SK-N-SH (cell line): Measurements from ENCODE around the gene TAX1BP1. TPM values are rescaled to one million over a fixed set of nuclear protein-coding genes. Genes with fewer than 3 reads are reported as not detected.

Source experiments
- CHD2 ChIP-seq: fragments of 150-350 bp; IDR thresholded peaks from 2 replicates; pipeline ENCODE4 v1.6.1; 2018; ENCODE audit warnings: low read length; ENCODE audit not compliant: partially characterized antibody
- ELF1 ChIP-seq: IDR thresholded peaks from 2 replicates; pipeline ENCODE4 v1.4.0; 2012
- FOSL2 ChIP-seq: IDR thresholded peaks from 2 replicates; pipeline ENCODE4 v1.4.0; 2012; ENCODE audit warnings: low read depth, mild to moderate bottlenecking, moderate library complexity, borderline replicate concordance
- GABPA ChIP-seq: IDR thresholded peaks from 2 replicates; pipeline ENCODE4 v1.4.0; 2012; ENCODE audit warnings: low read depth, mild to moderate bottlenecking
- GATA2 ChIP-seq: sonication (generic); formaldehyde crosslinking; IDR thresholded peaks from 2 replicates; pipeline ENCODE4 v1.5.0; 2020; ENCODE audit warnings: mild to moderate bottlenecking, missing genetic modification reagents
- POLR2AphosphoS5 ChIP-seq: IDR thresholded peaks from 2 replicates; pipeline ENCODE4 v1.6.1; 2012; ENCODE audit warnings: low read depth, low read length
- RAD21 ChIP-seq: IDR thresholded peaks from 2 replicates; pipeline ENCODE4 v1.6.1; 2012; ENCODE audit warnings: mild to moderate bottlenecking, low read length
- RXRA ChIP-seq: IDR thresholded peaks from 2 replicates; pipeline ENCODE4 v1.4.0; 2012; ENCODE audit warnings: low read depth, mild to moderate bottlenecking, borderline replicate concordance
- SIN3A ChIP-seq: IDR thresholded peaks from 2 replicates; pipeline ENCODE4 v1.6.1; 2012; ENCODE audit warnings: low read depth, mild to moderate bottlenecking, low read length, moderate library complexity, borderline replicate concordance
- SMC3 ChIP-seq: IDR thresholded peaks from 2 replicates; pipeline ENCODE4 v1.6.1; 2012; ENCODE audit warnings: low read depth, low read length, improper control_type of control experiment
- TAF1 ChIP-seq: IDR thresholded peaks from 2 replicates; pipeline ENCODE4 v1.6.1; 2012; ENCODE audit warnings: low read depth, mild to moderate bottlenecking, low read length, moderate library complexity, borderline replicate concordance
- TCF12 ChIP-seq: IDR thresholded peaks from 2 replicates; pipeline ENCODE4 v1.4.0; 2012
- TEAD4 ChIP-seq: IDR thresholded peaks from 2 replicates; pipeline ENCODE4 v1.4.0; 2012; ENCODE audit warnings: mild to moderate bottlenecking, borderline replicate concordance; ENCODE audit not compliant: insufficient read depth
- YY1 ChIP-seq: IDR thresholded peaks from 2 replicates; pipeline ENCODE4 v1.4.0; 2012; ENCODE audit warnings: low read depth, mild to moderate bottlenecking
- polyA plus RNA-seq, 3 experiments: library from polyadenylated mRNA; depleted of rRNA; stranded (reverse); fragments of >200 nt; gene quantifications; 2 replicates each; pipeline ENCODE4 v1.2.3, GENCODE V29; 2012
- TF ChIP-seq, protein P1 (sequence below): IDR thresholded peaks from 2 replicates; pipeline ENCODE4 v1.4.0; 2012; ENCODE audit warnings: low read depth
- TF ChIP-seq, protein P2 (sequence below): IDR thresholded peaks from 2 replicates; pipeline ENCODE4; 2012
- TF ChIP-seq, protein P3 (sequence below): fragments of 150-350 bp; IDR thresholded peaks from 2 replicates; pipeline ENCODE4 v1.6.1; 2016; ENCODE audit warnings: mild to moderate bottlenecking, low read depth, low read length
- TF ChIP-seq, protein P4 (sequence below): IDR thresholded peaks from 2 replicates; pipeline ENCODE4 v1.4.0; 2012; ENCODE audit warnings: low read depth, borderline replicate concordance
- TF ChIP-seq, protein P5 (sequence below): fragments of 200-600 bp; sonication (generic); IDR thresholded peaks from 2 replicates; pipeline ENCODE4 v1.6.1; 2017; ENCODE audit warnings: antibody characterized with exemption, mild to moderate bottlenecking, moderate library complexity
- TF ChIP-seq, protein P6 (sequence below): fragments of 150-350 bp; IDR thresholded peaks from 2 replicates; pipeline ENCODE4 v1.6.1; 2017; ENCODE audit warnings: antibody characterized with exemption, low read length, low read depth, borderline replicate concordance

The TAX1BP1 gene
- polyA plus RNA-seq, 1 of the 3 experiments (the other 2 are of a cell fraction) = 70.3 TPM

DNA sequence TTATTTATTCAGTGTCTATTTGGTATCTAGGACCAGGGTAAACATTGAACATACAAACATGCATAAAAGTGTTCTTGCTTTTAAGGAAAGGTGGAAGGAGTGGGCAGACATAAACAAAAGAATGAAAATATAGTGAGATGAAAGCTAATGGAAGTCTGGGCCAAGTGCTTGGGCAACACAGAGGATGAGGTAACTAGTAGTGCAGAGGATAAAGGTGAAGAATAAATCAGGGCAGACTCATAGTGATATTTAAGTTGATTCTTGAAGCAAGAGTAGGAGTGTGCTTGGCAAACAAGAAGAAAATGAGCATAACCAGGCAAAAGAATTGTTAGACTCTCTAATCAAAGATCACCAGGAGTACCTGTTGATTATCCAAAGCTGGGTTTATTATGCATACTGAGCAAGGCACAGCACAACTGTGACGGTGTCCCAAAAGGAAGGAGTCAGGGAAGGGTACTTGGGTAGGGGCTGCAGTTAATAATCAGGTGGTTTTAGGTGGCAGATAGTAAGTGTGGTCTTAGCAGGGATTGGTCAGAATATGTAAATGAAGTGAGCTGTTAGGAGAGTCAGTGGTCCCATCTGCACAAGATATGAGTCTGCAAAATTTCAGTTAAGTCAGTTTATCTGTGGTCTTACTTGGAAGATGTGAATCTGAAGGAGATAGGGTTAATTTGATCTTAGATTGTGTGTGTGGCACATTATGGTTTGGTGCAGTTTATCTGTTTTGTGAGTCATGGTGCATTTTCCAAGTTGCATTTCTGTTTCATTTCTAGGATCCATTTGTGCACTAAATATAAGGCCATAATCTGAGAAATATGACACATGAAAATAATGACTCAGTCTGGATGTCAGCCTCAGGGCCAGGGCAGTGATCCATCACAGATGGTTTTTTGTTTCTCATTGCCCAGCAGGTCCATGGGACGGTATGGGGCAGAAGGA is 30.6 kb upstream of the TAX1BP1 start (continued):
- TF ChIP-seq GATA2 (CRISPR knock-in tag) = peak; percentile 71
- no peak for TF ChIP-seq CHD2
- no peak for TF ChIP-seq SMC3
- TF ChIP-seq ELF1 = no peak
- TF ChIP-seq RXRA = peak; percentile 81; the same call in 1 of the 2 replicates
- peak; percentile 62; the same call in 1 of the 2 replicates for TF ChIP-seq SIN3A
- TF ChIP-seq, protein P1, sequence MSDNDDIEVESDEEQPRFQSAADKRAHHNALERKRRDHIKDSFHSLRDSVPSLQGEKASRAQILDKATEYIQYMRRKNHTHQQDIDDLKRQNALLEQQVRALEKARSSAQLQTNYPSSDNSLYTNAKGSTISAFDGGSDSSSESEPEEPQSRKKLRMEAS = peak; percentile 77
- TF ChIP-seq TEAD4 = peak; percentile 87
- TF ChIP-seq RAD21 = no peak
- peak; percentile 99 for TF ChIP-seq TCF12
- TF ChIP-seq, protein P2, sequence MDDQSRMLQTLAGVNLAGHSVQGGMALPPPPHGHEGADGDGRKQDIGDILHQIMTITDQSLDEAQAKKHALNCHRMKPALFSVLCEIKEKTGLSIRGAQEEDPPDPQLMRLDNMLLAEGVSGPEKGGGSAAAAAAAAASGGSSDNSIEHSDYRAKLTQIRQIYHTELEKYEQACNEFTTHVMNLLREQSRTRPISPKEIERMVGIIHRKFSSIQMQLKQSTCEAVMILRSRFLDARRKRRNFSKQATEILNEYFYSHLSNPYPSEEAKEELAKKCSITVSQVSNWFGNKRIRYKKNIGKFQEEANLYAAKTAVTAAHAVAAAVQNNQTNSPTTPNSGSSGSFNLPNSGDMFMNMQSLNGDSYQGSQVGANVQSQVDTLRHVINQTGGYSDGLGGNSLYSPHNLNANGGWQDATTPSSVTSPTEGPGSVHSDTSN = peak; percentile 98
- TF ChIP-seq, protein P3, sequence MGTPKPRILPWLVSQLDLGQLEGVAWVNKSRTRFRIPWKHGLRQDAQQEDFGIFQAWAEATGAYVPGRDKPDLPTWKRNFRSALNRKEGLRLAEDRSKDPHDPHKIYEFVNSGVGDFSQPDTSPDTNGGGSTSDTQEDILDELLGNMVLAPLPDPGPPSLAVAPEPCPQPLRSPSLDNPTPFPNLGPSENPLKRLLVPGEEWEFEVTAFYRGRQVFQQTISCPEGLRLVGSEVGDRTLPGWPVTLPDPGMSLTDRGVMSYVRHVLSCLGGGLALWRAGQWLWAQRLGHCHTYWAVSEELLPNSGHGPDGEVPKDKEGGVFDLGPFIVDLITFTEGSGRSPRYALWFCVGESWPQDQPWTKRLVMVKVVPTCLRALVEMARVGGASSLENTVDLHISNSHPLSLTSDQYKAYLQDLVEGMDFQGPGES = no peak
- no peak; the same call in 1 of the 2 replicates for TF ChIP-seq GABPA
- TF ChIP-seq, protein P4, sequence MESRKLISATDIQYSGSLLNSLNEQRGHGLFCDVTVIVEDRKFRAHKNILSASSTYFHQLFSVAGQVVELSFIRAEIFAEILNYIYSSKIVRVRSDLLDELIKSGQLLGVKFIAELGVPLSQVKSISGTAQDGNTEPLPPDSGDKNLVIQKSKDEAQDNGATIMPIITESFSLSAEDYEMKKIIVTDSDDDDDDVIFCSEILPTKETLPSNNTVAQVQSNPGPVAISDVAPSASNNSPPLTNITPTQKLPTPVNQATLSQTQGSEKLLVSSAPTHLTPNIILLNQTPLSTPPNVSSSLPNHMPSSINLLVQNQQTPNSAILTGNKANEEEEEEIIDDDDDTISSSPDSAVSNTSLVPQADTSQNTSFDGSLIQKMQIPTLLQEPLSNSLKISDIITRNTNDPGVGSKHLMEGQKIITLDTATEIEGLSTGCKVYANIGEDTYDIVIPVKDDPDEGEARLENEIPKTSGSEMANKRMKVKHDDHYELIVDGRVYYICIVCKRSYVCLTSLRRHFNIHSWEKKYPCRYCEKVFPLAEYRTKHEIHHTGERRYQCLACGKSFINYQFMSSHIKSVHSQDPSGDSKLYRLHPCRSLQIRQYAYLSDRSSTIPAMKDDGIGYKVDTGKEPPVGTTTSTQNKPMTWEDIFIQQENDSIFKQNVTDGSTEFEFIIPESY = peak; percentile 78; the same call in 1 of the 2 replicates
- peak; percentile 69; the same call in 1 of the 2 replicates for TF ChIP-seq POLR2AphosphoS5
- TF ChIP-seq, protein P5, sequence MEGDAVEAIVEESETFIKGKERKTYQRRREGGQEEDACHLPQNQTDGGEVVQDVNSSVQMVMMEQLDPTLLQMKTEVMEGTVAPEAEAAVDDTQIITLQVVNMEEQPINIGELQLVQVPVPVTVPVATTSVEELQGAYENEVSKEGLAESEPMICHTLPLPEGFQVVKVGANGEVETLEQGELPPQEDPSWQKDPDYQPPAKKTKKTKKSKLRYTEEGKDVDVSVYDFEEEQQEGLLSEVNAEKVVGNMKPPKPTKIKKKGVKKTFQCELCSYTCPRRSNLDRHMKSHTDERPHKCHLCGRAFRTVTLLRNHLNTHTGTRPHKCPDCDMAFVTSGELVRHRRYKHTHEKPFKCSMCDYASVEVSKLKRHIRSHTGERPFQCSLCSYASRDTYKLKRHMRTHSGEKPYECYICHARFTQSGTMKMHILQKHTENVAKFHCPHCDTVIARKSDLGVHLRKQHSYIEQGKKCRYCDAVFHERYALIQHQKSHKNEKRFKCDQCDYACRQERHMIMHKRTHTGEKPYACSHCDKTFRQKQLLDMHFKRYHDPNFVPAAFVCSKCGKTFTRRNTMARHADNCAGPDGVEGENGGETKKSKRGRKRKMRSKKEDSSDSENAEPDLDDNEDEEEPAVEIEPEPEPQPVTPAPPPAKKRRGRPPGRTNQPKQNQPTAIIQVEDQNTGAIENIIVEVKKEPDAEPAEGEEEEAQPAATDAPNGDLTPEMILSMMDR = no peak
- TF ChIP-seq, protein P6, sequence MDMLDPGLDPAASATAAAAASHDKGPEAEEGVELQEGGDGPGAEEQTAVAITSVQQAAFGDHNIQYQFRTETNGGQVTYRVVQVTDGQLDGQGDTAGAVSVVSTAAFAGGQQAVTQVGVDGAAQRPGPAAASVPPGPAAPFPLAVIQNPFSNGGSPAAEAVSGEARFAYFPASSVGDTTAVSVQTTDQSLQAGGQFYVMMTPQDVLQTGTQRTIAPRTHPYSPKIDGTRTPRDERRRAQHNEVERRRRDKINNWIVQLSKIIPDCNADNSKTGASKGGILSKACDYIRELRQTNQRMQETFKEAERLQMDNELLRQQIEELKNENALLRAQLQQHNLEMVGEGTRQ = no peak
- peak; percentile 96 for TF ChIP-seq FOSL2
- TF ChIP-seq TAF1 = no peak
- no peak for TF ChIP-seq YY1
- TF ChIP-seq, all 33 proteins: peak for 16
